Activated CD4-positive, CD25-positive, alpha-beta regulatory T cell treated with anti-CD3 and anti-CD28 coated beads, Interleukin-2, amount 50 U/mL, for 16 hours (primary cell): ENCODE results near the gene UACA.

Source experiments
- DNase-seq: peaks from one replicate; pipeline ENCODE4 v3.0.0-alpha.2; 2020; ENCODE audit warnings: low read depth, low spot score

Gene UACA

GRCh38 chr15:70707686-70708300 lies 55.6 kb downstream of the UACA start:
- no peak for DNase-seq

DNA sequence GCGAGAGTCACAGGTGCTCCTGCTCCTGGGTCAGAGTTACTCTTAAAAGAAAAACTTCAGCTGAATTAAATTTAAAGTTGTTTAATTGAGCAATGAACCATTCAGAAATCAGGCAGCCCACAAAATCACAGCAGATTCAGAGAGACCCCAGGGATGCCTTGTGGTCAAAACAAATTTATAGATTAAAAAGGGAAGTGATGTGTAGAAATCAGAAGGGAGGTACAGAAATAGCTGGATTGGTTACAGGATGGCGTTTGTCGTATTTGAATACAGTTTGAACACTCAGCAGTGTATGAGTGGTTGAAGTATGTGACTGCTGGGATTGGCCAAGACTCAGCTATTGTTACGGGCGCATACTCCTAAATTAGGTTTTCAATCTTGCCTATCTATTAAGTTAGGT lies 58.6 kb downstream of the UACA start:
- no peak for DNase-seq

GRCh38 chr15:70704166-70704565 lies 59.2 kb downstream of the UACA start:
- DNase-seq = no peak

DNA sequence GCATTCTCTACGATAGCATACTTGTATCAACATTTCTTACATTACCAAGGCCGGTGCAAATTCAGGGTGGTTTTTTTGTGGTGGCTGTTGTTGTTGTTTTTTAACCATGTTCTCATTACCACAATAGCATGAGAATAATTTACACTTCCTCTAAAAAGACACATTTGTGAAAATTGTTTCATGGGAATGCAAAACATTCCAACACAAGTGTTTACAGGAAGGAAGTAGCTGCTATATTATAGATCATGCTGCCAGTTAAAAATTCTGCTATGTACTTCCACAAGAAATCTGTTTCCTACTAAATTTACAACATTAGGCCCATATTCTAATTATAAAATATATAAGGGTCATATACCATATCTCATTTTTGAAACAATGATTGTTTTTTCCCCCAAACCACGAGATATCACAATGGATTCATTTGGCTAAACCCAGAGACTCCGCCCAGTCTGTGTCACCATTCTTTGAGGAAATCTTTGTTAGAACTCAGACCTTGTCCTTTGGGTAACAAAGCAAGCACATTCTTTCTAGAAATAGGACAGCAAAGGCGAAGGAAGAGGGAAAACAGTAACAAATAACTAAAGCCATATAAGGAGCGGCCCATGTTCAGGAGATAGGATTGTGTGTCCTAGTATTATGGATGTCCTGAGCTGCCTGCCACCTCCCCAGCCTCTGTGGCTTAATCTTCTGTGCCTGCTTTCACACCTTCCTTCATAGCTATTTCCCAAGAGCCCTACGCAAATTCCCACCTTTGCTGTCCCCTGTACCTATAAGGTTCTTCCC lies 60.1 kb downstream of the UACA start:
- no peak for DNase-seq

GRCh38 chr15:70702584-70702983 lies 60.8 kb downstream of the UACA start:
- DNase-seq = no peak

GRCh38 chr15:70701891-70702568 lies 61.3 kb downstream of the UACA start:
- no peak for DNase-seq

DNA sequence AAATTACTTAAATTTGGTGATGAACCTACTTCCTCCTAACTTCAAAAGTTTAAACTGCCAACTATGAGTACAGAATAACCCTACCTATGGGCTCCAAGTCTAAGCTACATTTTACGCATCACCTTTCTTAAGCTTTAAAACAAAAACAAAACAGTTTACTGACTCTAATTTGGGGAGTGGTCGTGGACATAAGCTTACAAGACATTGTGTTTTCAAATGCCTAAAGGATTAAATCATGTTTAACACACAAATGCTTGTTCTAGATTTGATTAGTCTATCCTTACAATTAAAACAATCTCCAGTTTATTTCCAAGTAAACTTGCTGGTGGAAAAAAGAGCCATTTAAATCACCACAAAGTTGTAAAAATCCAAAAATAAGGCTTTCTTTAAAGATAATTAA lies 62.2 kb downstream of the UACA start:
- no peak for DNase-seq

DNA sequence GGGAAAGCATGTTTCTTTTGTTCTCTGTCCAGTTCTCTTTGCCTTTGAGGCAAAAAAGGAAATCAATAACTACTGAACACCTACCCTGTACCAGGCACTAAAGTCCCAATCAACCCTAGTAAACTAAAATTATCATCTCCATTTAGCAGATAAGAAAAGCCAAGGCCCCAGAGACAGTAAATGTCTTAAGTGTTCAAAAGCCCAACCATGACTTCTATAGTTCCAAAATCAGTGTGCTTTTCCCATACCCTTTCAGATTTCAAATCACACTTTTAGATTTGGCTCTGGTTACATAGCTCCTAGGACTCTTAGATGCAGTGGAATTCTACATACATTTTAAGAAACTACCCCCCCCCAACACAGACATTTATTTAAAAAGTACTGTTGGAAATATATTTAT lies 63.5 kb downstream of the UACA start:
- DNase-seq = no peak

GRCh38 chr15:70698836-70699390 lies 64.4 kb downstream of the UACA start:
- no peak for DNase-seq

DNA sequence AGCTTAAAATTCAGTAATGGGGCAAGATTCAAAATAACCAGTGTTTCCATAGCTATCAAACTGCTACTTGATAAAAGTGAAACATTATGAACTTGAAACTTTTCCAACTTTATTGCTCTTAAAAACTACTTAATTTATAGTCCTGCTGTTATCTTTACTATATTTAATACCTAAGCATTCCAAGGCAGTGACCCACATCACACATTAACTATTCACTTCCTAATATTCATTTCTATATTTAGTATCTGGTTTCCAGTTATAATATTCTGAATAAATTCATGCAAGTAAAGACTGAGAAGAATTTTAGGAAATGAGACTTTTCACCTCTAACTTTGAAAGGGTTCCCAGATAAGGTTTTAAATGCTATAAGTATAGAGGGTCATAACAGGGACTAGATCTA lies 64.9 kb downstream of the UACA start:
- DNase-seq = no peak

GRCh38 chr15:70690491-70691276 lies 72.7 kb downstream of the UACA start:
- no peak for DNase-seq

DNA sequence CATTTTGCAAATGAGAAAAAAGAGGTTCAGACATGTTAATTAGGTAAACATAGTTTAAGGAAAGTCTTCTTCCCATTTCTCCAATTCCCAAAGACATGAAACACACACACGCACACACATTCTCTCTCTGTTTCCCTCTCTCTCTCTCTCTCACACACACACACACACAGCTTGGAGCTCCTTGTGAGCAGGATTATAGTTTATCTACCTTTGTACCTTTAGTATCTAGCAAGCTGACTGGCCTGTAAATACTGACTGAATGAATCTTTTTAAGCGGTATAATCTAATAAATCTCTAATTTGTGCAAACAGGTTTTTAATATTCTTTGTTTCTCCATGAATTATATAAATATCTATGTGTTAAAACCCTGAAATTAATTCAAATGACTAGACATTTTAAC lies 73.3 kb downstream of the UACA start:
- no peak for DNase-seq

DNA sequence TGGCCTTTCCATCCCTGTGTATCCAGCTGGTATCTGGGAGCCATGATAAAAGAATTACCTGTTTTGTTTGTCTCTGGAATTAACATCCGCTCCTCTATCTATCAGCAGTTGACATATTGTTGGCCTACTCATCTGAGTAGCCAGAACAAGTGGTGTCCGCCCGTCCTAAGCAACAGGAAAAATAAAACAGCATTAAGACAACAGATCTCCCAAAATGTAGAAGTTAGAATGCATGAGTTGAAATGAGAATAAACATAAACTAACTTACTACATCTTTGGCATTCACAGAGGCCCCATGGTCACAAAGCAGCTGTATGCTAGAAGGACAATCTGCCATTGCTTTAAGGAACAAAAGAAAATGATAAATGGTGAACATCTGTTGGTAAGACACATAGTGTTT lies 75.9 kb downstream of the UACA start:
- no peak for DNase-seq

- DNase-seq = no peak
Observed at GRCh38 chr15:70680817-70681216, 82.5 kb downstream of the UACA start.

GRCh38 chr15:70679919-70680231 lies 83.5 kb downstream of the UACA start:
- DNase-seq = no peak

DNA sequence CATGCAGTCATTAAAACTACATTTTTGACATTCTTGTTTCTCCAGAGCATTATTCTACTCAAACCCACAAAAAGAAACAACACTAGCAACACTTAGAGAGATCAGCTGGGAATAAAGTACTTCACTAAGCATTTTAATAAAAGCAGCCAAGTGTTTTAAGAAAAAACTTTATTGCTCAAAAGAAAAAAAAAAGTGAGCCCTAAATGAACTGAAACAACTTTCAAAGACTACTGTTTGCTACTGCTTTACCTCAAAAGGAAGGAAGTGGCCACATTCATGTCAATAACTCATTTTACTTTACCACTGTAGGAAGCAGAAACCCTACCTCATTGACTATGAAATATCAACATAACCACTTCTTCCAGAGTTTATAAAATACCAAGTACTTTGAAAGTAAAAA lies 91.3 kb downstream of the UACA start:
- no peak for DNase-seq

- no peak for DNase-seq
Observed at GRCh38 chr15:70670680-70671079, 92.7 kb downstream of the UACA start.

DNA sequence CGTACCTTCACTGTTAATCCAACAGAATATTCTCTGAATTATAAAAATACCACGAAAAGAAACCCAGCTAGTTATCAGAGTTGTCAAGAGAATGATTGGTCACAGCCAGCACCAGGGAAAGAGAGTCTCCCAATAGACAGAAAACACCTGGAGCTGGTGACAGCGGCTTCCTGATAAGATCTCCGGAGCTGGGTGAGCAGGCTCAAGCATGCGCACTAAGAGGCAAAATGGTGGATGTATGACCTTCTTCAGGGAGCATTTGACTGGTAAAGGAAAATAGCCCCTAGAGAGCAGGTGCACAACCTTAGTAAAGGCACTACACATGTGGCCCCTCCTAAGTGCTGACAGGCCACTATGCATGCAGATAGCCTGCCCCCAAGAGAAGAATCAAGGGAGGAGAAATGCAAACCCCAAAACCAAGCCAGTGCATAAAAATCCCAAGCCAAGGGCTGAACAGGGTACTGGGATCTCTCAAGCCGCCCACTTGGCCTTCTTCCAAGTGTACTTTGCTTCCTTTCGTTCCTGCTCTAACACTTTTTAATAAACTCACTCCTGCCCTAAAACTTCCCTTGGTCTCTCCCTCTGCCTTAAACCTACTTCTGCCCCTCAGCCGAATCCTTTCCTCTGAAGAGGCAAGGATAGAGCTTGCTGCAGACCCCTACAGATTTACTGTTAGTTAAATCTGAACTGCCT lies 93.2 kb downstream of the UACA start:
- DNase-seq = no peak

DNA sequence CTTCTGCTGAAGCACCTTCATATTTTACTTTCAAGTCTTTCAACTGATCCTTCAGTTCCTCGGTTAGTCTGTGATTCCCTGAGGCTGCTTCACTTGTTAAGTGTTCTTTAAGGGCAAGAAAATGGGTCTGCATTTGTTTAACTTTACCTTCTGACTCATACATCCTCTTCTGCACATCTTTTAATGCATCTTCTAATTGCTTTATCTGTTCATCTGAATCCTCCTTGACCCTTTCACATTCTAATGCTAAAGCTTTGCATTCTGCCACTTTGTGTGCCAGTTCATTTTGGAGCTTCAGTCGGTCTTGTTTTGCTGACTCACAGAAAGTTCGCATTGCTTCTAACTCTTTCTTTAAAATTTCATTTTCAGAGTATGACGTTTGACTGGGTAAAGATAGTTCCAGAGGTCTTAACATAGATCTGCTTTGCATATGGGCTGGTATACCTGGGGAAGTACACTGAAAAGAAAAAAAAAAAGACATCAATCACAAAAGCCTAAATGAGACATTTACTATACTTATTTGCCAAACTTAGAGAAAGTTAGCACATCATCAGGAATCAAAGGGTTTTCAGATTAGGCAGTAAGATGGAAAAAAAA lies 94.3 kb downstream of the UACA start:
- DNase-seq = no peak

GRCh38 chr15:70665599-70665998 lies 97.8 kb downstream of the UACA start:
- no peak for DNase-seq

GRCh38 chr15:70664494-70664893 lies 98.9 kb downstream of the UACA start:
- no peak for DNase-seq
